ENCODE results near the gene GP1BA. TPM values are rescaled to one million over a fixed set of nuclear protein-coding genes. Genes with fewer than 3 reads are reported as not detected.

The GP1BA gene
- 0.14 TPM for total RNA-seq
- polyA plus RNA-seq, result 0.09 TPM
- long read RNA-seq, donor 1, result 0 reads
- long read RNA-seq, donor 2, result 0 reads
- long read RNA-seq, donor 3, partial matches to known transcripts, result 0 of 1 reads
- long read RNA-seq, donor 3, other reads (novel, unspliced or antisense), result 0 of 1 reads
- long read RNA-seq, donor 4, result 0 reads
- long read RNA-seq, donor 5, result 0 reads
- long read RNA-seq, donor 6, result 0 reads
- long read RNA-seq, donor 7, result 0 reads
- long read RNA-seq, donor 8, partial matches to known transcripts, result 0 of 22 reads
- long read RNA-seq, donor 8, other reads (novel, unspliced or antisense), result 20 of 22 reads
- long read RNA-seq, donor 9, result 0 reads
- long read RNA-seq, donor 10, partial matches to known transcripts, result 32 of 32 reads
- long read RNA-seq, donor 10, other reads (novel, unspliced or antisense), result 0 of 32 reads

DNA sequence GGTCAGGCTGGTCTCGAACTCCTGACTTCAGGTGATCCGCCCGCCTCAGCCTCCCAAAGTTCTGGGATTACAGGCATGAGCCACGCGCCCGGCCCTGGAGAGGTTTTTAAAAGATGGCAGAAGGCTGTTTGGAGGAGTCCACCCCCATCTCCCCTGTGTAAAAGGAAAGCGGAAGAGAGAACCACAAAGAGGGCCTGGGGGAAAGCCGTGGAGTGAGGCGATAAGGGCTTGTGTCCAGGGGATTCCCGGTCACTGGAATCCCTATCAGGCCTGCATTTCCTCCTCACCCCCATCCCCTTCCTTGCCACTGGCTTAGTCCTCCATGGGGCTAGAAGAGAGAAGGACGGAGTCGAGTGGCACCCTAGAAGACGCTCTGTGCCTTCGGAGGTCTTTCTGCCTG is at the start of gene GP1BA:
TSS of gene GP1BA (plus strand) at position 315 of the 400 bp plus-strand sequence. CDS start 328 bp downstream, outside the sequence.
- H3K4me1 ChIP-seq (ENCODE audit: control insufficient read depth in 2 of 2, insufficient read depth in 2 of 2, low read length in 2 of 2), result peaks cover 3 to 5% of the 10 kb centered on the region in 2 donors
- H3K4me3 ChIP-seq (ENCODE audit: low read length in 2 of 2), result no peak within 1 kb of the TSS
- DNase-seq (ENCODE audit: low read depth in 6 of 9, low spot score in 9 of 9), result no peak
- H3K27ac ChIP-seq (ENCODE audit: low read depth in 1 of 2, low read length in 1 of 2), result no peak within 1 kb of the TSS
- H3K36me3 ChIP-seq (ENCODE audit: control insufficient read depth in 2 of 2, insufficient read depth in 2 of 2, low read length in 1 of 2), result peaks cover 11 to 13% of the 10 kb centered on the region in 2 donors
- peaks cover 0 to 8% of the 10 kb centered on the region in 2 donors for H3K27me3 ChIP-seq (ENCODE audit: control insufficient read depth in 2 of 2, insufficient read depth in 1 of 2, low read length in 1 of 2)
- H3K9me3 ChIP-seq (ENCODE audit: control insufficient read depth in 2 of 2, insufficient read depth in 1 of 2, low read length in 1 of 2), result no peaks in the 10 kb centered on the region
- 71% methylated on average over 14 of the region's 14 CpGs for WGBS

DNA sequence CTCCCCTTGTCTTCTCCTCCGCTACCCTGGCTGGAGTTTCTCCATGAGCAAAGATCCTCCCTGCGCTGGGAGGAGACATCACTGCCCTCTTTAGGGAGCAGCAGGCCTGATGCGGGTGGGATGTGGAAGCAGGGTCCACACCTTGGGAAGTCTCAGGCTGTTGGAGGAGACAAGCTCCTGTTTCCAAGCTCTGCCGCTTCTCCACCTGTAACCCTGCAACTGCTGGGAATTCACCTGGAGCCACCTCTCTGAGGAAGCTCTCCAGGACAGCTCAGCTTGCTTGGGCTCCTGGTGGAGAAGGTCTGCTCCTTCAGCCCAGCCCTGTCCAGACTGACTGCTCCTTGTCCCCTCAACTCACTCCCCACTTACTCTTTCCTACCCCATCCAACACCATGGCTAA is 47.6 kb upstream of the GP1BA start:
- H3K4me3 ChIP-seq (ENCODE audit: low read length in 2 of 2), result no peak overlapping the region
- H3K36me3 ChIP-seq (ENCODE audit: control insufficient read depth in 2 of 2, insufficient read depth in 2 of 2, low read length in 1 of 2), result peaks cover 43% of the 10 kb centered on the region in 2 donors
- H3K27ac ChIP-seq (ENCODE audit: low read depth in 1 of 2, low read length in 1 of 2), result no peak overlapping the region
- no peak for DNase-seq (ENCODE audit: low read depth in 6 of 9, low spot score in 9 of 9)
- H3K27me3 ChIP-seq (ENCODE audit: control insufficient read depth in 2 of 2, insufficient read depth in 1 of 2, low read length in 1 of 2), result no peaks in the 10 kb centered on the region
- peaks cover 0 to 4% of the 10 kb centered on the region in 2 donors for H3K4me1 ChIP-seq (ENCODE audit: control insufficient read depth in 2 of 2, insufficient read depth in 2 of 2, low read length in 2 of 2)
- 98% methylated on average over 4 of the region's 4 CpGs for WGBS
- H3K9me3 ChIP-seq (ENCODE audit: control insufficient read depth in 2 of 2, insufficient read depth in 1 of 2, low read length in 1 of 2), result no peaks in the 10 kb centered on the region

DNA sequence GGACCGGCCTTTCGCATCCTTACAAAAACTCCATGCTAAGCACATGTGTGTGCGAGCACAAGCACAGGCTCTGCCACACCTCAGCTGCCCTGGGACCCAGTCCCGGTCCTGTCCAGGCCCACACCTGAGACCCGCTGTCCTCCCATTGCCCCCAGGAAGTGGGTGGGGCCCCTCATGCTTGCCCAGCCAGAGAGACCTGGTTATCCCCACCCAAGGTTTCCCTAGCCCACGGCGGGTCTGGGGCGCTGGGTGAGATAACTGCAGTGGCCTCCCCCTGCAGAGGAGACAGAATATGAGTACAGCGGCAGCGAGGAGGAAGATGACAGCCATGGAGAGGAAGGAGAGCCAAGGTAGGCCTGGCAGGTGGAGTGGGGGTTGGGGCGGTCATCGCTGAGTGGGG is 45.2 kb upstream of the GP1BA start:
- H3K4me3 ChIP-seq (ENCODE audit: low read length in 2 of 2), result no peak overlapping the region
- 98% methylated on average over 12 of the region's 12 CpGs for WGBS
- no peaks in the 10 kb centered on the region for H3K27me3 ChIP-seq (ENCODE audit: control insufficient read depth in 2 of 2, insufficient read depth in 1 of 2, low read length in 1 of 2)
- H3K4me1 ChIP-seq (ENCODE audit: control insufficient read depth in 2 of 2, insufficient read depth in 2 of 2, low read length in 2 of 2), result no peaks in the 10 kb centered on the region
- DNase-seq (ENCODE audit: low read depth in 6 of 9, low spot score in 9 of 9), result no peak
- no peaks in the 10 kb centered on the region for H3K9me3 ChIP-seq (ENCODE audit: control insufficient read depth in 2 of 2, insufficient read depth in 1 of 2, low read length in 1 of 2)
- H3K36me3 ChIP-seq (ENCODE audit: control insufficient read depth in 2 of 2, insufficient read depth in 2 of 2, low read length in 1 of 2), result peaks cover 56 to 61% of the 10 kb centered on the region in 2 donors
- no peak overlapping the region for H3K27ac ChIP-seq (ENCODE audit: low read depth in 1 of 2, low read length in 1 of 2)

DNA sequence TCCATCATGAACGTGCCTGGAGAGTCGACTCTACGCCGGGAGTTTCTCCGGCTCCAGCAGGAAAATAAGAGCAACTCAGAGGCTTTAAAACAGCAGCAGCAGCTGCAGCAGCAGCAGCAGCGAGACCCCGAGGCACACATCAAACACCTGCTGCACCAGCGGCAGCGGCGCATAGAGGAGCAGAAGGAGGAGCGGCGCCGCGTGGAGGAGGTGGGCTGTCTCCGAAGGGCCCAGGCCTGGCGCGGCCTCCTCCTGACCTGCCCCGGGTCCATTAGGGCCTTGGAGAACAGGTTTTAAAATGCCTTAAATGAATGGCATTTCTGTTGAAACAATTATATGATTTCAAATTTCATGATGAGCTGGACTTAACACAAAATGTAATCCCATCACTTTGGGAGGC is 44.5 kb upstream of the GP1BA start:
- peaks cover 62 to 67% of the 10 kb centered on the region in 2 donors for H3K36me3 ChIP-seq (ENCODE audit: control insufficient read depth in 2 of 2, insufficient read depth in 2 of 2, low read length in 1 of 2)
- no peak for DNase-seq (ENCODE audit: low read depth in 6 of 9, low spot score in 9 of 9)
- no peaks in the 10 kb centered on the region for H3K27me3 ChIP-seq (ENCODE audit: control insufficient read depth in 2 of 2, insufficient read depth in 1 of 2, low read length in 1 of 2)
- no peak overlapping the region for H3K4me3 ChIP-seq (ENCODE audit: low read length in 2 of 2)
- no peak overlapping the region for H3K27ac ChIP-seq (ENCODE audit: low read depth in 1 of 2, low read length in 1 of 2)
- no peaks in the 10 kb centered on the region for H3K9me3 ChIP-seq (ENCODE audit: control insufficient read depth in 2 of 2, insufficient read depth in 1 of 2, low read length in 1 of 2)
- H3K4me1 ChIP-seq (ENCODE audit: control insufficient read depth in 2 of 2, insufficient read depth in 2 of 2, low read length in 2 of 2), result no peaks in the 10 kb centered on the region
- 97% methylated on average over 18 of the region's 18 CpGs for WGBS

DNA sequence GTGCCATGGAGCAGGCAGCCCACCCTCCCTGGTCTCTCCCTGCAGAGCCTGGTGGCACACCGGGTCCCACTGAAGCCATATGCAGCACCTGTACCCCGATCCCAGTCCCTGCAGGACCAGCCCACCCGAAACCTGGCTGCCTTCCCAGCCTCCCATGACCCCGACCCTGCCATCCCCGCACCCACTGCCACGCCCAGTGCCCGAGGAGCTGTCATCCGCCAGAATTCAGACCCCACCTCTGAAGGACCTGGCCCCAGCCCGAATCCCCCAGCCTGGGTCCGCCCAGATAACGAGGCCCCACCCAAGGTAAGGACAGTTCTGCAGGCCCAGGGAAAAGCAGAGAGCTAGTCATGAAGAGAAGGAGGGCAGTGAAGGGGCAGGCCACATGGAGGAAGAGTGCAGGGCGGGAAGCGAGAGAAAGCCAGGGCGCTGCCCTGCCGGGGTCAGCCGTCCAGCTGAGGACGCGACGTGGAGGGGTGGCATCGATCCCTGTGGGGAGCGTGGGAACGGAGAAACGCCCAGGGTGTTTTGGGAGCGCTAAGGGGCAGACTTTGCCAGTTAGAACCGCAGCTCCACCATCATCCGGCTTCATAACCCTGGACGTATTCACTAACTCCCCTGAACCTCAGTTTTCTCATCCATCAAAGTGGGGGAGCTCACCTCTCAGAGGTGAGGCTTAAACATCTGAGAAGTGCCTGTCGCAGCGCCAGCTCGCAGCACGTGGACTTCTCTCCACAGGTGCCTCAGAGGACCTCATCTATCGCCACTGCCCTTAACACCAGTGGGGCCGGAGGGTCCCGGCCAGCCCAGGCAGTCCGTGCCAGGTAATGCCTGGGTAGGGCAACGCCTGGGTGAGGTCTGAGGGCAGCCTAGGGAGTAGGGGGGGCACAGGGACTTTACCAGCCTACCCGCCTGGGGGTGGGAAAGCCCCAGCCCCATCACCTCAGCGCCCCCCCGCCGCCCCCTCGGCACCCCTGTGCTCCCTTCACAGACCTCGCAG is 40.4 kb upstream of the GP1BA start:
- Histone ChIP-seq H3K36me3 (ENCODE audit: control insufficient read depth in 2 of 2, insufficient read depth in 2 of 2, low read length in 1 of 2) (peaks cover 74 to 82% of the 10 kb centered on the region in 2 donors), H3K4me3 (ENCODE audit: low read length in 2 of 2) (no peak overlapping the region), H3K27me3 (ENCODE audit: control insufficient read depth in 2 of 2, insufficient read depth in 1 of 2, low read length in 1 of 2) (no peaks in the 10 kb centered on the region), H3K9me3 (ENCODE audit: control insufficient read depth in 2 of 2, insufficient read depth in 1 of 2, low read length in 1 of 2) (no peaks in the 10 kb centered on the region), H3K27ac (ENCODE audit: low read depth in 1 of 2, low read length in 1 of 2) (no peak overlapping the region), H3K4me1 (ENCODE audit: control insufficient read depth in 2 of 2, insufficient read depth in 2 of 2, low read length in 2 of 2) (no peaks in the 10 kb centered on the region)
- WGBS, result 98% methylated on average over 42 of the region's 42 CpGs
- no peak for DNase-seq (ENCODE audit: low read depth in 6 of 9, low spot score in 9 of 9)

DNA sequence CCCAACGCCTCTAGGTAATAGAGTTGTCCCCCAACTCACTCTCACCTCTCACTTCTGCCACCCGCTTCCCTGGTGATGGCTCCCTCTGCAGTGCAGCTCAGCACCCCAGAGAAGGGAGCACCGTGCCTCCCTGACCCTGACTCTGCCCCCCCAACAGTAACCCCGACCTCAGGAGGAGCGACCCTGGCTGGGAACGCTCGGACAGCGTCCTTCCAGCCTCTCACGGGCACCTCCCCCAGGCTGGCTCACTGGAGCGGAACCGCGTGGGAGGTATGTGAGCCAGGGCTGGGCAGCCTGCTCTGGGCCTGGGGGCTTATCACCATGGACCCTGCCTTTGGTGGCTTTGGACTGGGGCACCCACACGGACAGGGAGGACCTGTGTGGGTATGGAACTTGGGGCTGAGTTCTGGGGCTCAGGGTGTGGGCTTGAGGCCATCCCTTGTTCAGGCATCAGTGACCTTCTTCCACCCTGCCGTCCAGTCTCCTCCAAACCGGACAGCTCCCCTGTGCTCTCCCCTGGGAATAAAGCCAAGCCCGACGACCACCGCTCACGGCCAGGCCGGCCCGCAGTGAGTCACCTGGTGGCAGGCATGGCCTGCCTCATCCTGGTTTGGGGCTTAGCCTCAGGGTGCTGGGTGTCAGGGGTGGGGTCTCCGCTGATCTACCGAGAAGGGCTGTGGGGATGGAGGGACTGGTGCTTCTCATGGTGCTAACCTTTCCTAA is 39.4 kb upstream of the GP1BA start:
- Histone ChIP-seq H3K4me3 (ENCODE audit: low read length in 2 of 2) (no peak overlapping the region), H3K36me3 (ENCODE audit: control insufficient read depth in 2 of 2, insufficient read depth in 2 of 2, low read length in 1 of 2) (peaks cover 67 to 79% of the 10 kb centered on the region in 2 donors), H3K27ac (ENCODE audit: low read depth in 1 of 2, low read length in 1 of 2) (no peak overlapping the region), H3K4me1 (ENCODE audit: control insufficient read depth in 2 of 2, insufficient read depth in 2 of 2, low read length in 2 of 2) (no peaks in the 10 kb centered on the region), H3K27me3 (ENCODE audit: control insufficient read depth in 2 of 2, insufficient read depth in 1 of 2, low read length in 1 of 2) (no peaks in the 10 kb centered on the region), H3K9me3 (ENCODE audit: control insufficient read depth in 2 of 2, insufficient read depth in 1 of 2, low read length in 1 of 2) (no peaks in the 10 kb centered on the region)
- no peak for DNase-seq (ENCODE audit: low read depth in 6 of 9, low spot score in 9 of 9)
- WGBS, result 96% methylated on average over 23 of the region's 23 CpGs

DNA sequence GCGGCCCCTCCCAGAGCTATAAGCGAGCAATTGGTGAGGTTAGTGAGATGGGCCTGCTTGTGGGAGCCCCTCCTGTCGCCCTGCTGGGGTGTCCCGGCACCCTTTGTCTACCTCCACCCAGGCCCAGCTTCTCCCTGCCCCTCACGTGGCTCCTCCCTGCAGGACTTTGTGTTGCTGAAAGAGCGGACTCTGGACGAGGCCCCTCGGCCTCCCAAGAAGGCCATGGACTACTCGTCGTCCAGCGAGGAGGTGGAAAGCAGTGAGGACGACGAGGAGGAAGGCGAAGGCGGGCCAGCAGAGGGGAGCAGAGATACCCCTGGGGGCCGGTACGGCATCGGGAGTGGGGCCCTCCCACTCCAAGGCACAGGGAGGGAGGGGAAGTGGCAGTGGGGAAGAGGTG is 38.8 kb upstream of the GP1BA start:
- WGBS, result 97% methylated on average over 18 of the region's 18 CpGs
- DNase-seq (ENCODE audit: low read depth in 6 of 9, low spot score in 9 of 9), result no peak
- no peak overlapping the region for H3K27ac ChIP-seq (ENCODE audit: low read depth in 1 of 2, low read length in 1 of 2)

DNA sequence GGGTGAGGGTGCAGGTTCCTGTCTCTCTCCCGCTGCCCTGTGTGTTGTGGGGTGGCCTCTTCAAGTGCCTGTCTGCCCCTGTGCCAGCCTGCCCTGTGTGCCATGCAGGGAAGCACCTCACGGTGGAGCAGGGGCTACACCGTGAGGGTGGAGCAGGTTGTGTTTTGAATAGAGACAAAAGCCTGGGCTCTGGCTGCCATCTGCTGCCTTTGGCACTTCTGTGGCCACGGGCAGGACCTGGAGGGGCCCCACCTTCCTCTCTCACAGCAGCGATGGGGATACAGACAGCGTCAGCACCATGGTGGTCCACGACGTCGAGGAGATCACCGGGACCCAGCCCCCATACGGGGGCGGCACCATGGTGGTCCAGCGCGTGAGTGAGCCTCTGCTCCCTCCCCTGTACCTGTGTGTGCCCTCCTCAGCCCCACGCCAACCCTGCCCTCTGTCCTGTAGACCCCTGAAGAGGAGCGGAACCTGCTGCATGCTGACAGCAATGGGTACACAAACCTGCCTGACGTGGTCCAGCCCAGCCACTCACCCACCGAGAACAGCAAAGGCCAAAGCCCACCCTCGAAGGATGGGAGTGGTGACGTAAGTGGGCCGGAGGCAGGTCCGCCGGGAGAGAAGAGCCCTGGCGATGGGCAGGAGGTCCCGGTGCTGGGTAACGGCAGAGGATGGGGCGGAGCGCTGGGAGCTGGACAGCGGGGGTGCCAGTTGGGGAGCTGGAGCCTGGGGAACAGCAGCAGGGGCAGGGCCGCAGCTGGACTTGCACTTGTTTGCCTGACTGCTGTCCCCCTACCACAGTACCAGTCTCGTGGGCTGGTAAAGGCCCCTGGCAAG is 38.1 kb upstream of the GP1BA start:
- peaks cover 62 to 79% of the 10 kb centered on the region in 2 donors for H3K36me3 ChIP-seq (ENCODE audit: control insufficient read depth in 2 of 2, insufficient read depth in 2 of 2, low read length in 1 of 2)
- no peak for DNase-seq (ENCODE audit: low read depth in 6 of 9, low spot score in 9 of 9)
- 94% methylated on average over 31 of the region's 31 CpGs for WGBS
- H3K27me3 ChIP-seq (ENCODE audit: control insufficient read depth in 2 of 2, insufficient read depth in 1 of 2, low read length in 1 of 2), result peaks cover 8 to 10% of the 10 kb centered on the region in 2 donors
- H3K4me3 ChIP-seq (ENCODE audit: low read length in 2 of 2), result no peak overlapping the region
- H3K27ac ChIP-seq (ENCODE audit: low read depth in 1 of 2, low read length in 1 of 2), result no peak overlapping the region
- peaks cover 2 to 6% of the 10 kb centered on the region in 2 donors for H3K4me1 ChIP-seq (ENCODE audit: control insufficient read depth in 2 of 2, insufficient read depth in 2 of 2, low read length in 2 of 2)
- H3K9me3 ChIP-seq (ENCODE audit: control insufficient read depth in 2 of 2, insufficient read depth in 1 of 2, low read length in 1 of 2), result no peaks in the 10 kb centered on the region

More for the DNA sequence above, 38.8 kb upstream of the GP1BA start:
- H3K27me3 ChIP-seq (ENCODE audit: control insufficient read depth in 2 of 2, insufficient read depth in 1 of 2, low read length in 1 of 2), result peaks cover 2 to 4% of the 10 kb centered on the region in 2 donors
- H3K4me3 ChIP-seq (ENCODE audit: low read length in 2 of 2), result no peak overlapping the region
- peaks cover 65 to 79% of the 10 kb centered on the region in 2 donors for H3K36me3 ChIP-seq (ENCODE audit: control insufficient read depth in 2 of 2, insufficient read depth in 2 of 2, low read length in 1 of 2)
- H3K4me1 ChIP-seq (ENCODE audit: control insufficient read depth in 2 of 2, insufficient read depth in 2 of 2, low read length in 2 of 2), result no peaks in the 10 kb centered on the region
- no peaks in the 10 kb centered on the region for H3K9me3 ChIP-seq (ENCODE audit: control insufficient read depth in 2 of 2, insufficient read depth in 1 of 2, low read length in 1 of 2)
